ENCODE measurements around the gene RETREG3. TPM values are rescaled to one million over a fixed set of nuclear protein-coding genes. Genes with fewer than 3 reads are reported as not detected.
A peak's percentile ranks its signal among the peaks of the same experiment; 100 is the strongest.

RETREG3 gene
- total RNA-seq, 4 donors from 2014 or later: 87.9 to 97.0 (median 91.1) TPM

DNA sequence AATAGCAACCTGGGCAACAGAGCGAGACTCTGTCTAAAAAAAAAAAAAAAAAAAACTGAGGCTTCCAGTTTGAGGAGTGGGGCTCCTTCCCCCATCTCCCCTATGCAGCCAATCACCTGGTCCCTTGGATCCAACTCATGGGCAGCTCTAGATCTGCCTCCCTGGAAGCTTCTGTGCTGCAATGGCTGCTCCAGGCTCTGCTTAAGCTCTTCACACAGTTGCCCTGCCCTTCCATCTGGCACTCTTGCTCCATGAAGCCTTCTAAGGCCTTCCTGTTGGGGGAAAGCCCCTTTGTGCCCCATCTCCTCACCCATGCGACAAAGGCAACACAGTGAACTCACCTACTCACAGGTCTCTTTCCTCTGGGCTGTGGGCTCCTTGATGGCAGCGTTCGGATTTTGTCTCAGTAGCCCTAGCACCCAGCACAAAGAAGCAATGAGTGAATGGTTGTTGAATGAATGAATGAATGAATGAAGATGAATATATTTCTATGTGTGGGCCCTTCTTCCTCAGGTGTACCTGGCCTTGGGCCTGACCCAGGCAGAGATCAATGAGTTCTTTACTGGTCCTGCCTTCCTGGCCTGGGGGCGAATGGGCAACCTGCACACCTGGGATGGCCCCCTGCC, 71.2 kb downstream of the RETREG3 start:
- no peak overlapping the region for H3K27ac ChIP-seq
- no peak for DNase-seq (ENCODE audit: low spot score in 2 of 2)
- TF ChIP-seq CTCF (IDR thresholded peaks at IDR 0.05): no peak
- TF ChIP-seq EP300 (IDR thresholded peaks at IDR 0.05): no peak
- TF ChIP-seq POLR2AphosphoS5 (IDR thresholded peaks at IDR 0.05): no peak
- no peak for TF ChIP-seq POLR2A (IDR thresholded peaks at IDR 0.05)
- no peaks in the 10 kb centered on the region for H3K9me3 ChIP-seq
- H3K4me3 ChIP-seq: no peak overlapping the region
- 96% methylated on average over 5 of the region's 5 CpGs for WGBS
- no peaks in the 10 kb centered on the region for H3K27me3 ChIP-seq
- peaks cover 23% of the 10 kb centered on the region for H3K4me1 ChIP-seq
- H3K36me3 ChIP-seq: peaks cover 43% of the 10 kb centered on the region

GRCh38 chr17:42537156-42537805, 71.9 kb downstream of the RETREG3 start:
- DNase-seq (ENCODE audit: low spot score in 2 of 2): no peak
- peak overlapping the region; percentile 84 for H3K4me3 ChIP-seq
- H3K4me1 ChIP-seq: peaks cover 25% of the 10 kb centered on the region
- TF ChIP-seq POLR2A (IDR thresholded peaks at IDR 0.05): no peak
- TF ChIP-seq CTCF (IDR thresholded peaks at IDR 0.05): no peak
- no peak for TF ChIP-seq EP300 (IDR thresholded peaks at IDR 0.05)
- TF ChIP-seq POLR2AphosphoS5 (IDR thresholded peaks at IDR 0.05): no peak
- no peaks in the 10 kb centered on the region for H3K27me3 ChIP-seq
- 82% methylated on average over 25 of the region's 31 CpGs for WGBS
- peak overlapping the region; percentile 95 for H3K27ac ChIP-seq
- H3K36me3 ChIP-seq: peaks cover 36% of the 10 kb centered on the region
- H3K9me3 ChIP-seq: no peaks in the 10 kb centered on the region

- peak overlapping the region; percentile 95 for H3K27ac ChIP-seq
- no peaks in the 10 kb centered on the region for H3K27me3 ChIP-seq
- 2% methylated on average over 28 of the region's 65 CpGs for WGBS
- peaks cover 30% of the 10 kb centered on the region for H3K4me1 ChIP-seq
- peak overlapping the region; percentile 84 for H3K4me3 ChIP-seq
- peak; percentile 88 to 91 for DNase-seq (ENCODE audit: low spot score in 2 of 2)
- TF ChIP-seq POLR2A (IDR thresholded peaks at IDR 0.05): no peak
- peak in 1 of 2 donors; percentile 10 for TF ChIP-seq CTCF (IDR thresholded peaks at IDR 0.05)
- TF ChIP-seq POLR2AphosphoS5 (IDR thresholded peaks at IDR 0.05): peak in 1 of 3 donors; percentile 73
- TF ChIP-seq EP300 (IDR thresholded peaks at IDR 0.05): no peak
- peaks cover 29% of the 10 kb centered on the region for H3K36me3 ChIP-seq
- no peaks in the 10 kb centered on the region for H3K9me3 ChIP-seq
Observed at GRCh38 chr17:42536372-42537155, 72.6 kb downstream of the RETREG3 start.

DNA sequence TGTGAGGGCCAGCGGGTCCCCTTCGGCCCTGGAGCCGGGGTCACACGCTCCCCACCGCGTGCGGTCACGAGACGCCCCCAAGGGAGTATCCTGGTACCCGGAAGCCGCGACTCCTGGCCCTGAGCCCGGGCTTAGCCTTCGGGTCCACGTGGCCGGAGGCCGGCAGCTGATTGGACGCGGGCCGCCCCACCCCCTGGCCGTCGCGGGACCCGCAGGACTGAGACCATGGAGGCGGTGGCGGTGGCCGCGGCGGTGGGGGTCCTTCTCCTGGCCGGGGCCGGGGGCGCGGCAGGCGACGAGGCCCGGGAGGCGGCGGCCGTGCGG, 73.2 kb downstream of the RETREG3 start, which contains the start of gene NAGLU:
Gene NAGLU (plus strand): TSS at position 194 of the 324 bp plus-strand sequence. CDS start 32 bp downstream, at position 226.
- H3K4me3 ChIP-seq: peak within 1 kb of the TSS; percentile 84
- no peaks in the 10 kb centered on the region for H3K9me3 ChIP-seq
- DNase-seq (ENCODE audit: low spot score in 2 of 2): peak; percentile 98 to 99
- 0% methylated on average over 15 of the region's 40 CpGs for WGBS
- H3K27ac ChIP-seq: peak within 1 kb of the TSS; percentile 95
- H3K27me3 ChIP-seq: no peaks in the 10 kb centered on the region
- no peak for TF ChIP-seq EP300 (IDR thresholded peaks at IDR 0.05)
- peak; percentile 57 to 86 (median 68) for TF ChIP-seq POLR2AphosphoS5 (IDR thresholded peaks at IDR 0.05)
- TF ChIP-seq POLR2A (IDR thresholded peaks at IDR 0.05): peak in 1 of 2 donors; percentile 82
- no peak for TF ChIP-seq CTCF (IDR thresholded peaks at IDR 0.05)
- peaks cover 23% of the 10 kb centered on the region for H3K36me3 ChIP-seq
- H3K4me1 ChIP-seq: peaks cover 34% of the 10 kb centered on the region

All from suprapubic skin (tissue), 4 donors.